HEK293 (cell line): ENCODE results near the gene SPACA4.

Experiments
- CTCF ChIA-PET: fragments of 350-600 bp; formaldehyde crosslinking; extraction: SDS; loops from one replicate; lab custom pipeline; 2021; ENCODE audit warnings: antibody characterized with exemption; lab: Yijun Ruan, JAX
- POLR2A ChIA-PET: fragments of 300-600 bp; formaldehyde crosslinking; extraction: SDS; loops from one replicate; lab custom pipeline; 2020; ENCODE audit warnings: antibody characterized with exemption, inconsistent platforms; lab: Yijun Ruan, JAX
- H3K27ac ChIP-seq: fragments of 200-500 bp; sonication (Bioruptor generic); 2 replicates; pipeline ENCODE4 v1.5.1; 2014; ENCODE audit warnings: low read depth, low read length, control low read depth, inconsistent platforms; ENCODE audit errors: extremely low read depth
- H3K36me3 ChIP-seq, 2 experiments: fragments of 200-500 bp in 1 of 2; sonication (Bioruptor generic) in 1 of 2; 1 replicate in 1 of 2; 2 replicates in 1 of 2; pipeline ENCODE4 v1.5.1; 2014 to 2017; ENCODE audit warnings: inconsistent platforms in 2 of 2, low read length in 2 of 2; ENCODE audit not compliant: control insufficient read depth in 2 of 2, insufficient read depth in 1 of 2
- H3K4me1 ChIP-seq: fragments of 200-500 bp; sonication (Bioruptor generic); 2 replicates; pipeline ENCODE4 v1.5.1; 2014; ENCODE audit warnings: mild to moderate bottlenecking, low read length, inconsistent platforms; ENCODE audit not compliant: control insufficient read depth, insufficient read depth
- H3K4me3 ChIP-seq: 2 replicates; pipeline ENCODE4 v1.5.1; 2011; ENCODE audit warnings: low read depth, mild to moderate bottlenecking, control low read depth, low read length, moderate library complexity
- H3K9me3 ChIP-seq: fragments of 200-500 bp; sonication (Bioruptor generic); 2 replicates; pipeline ENCODE4 v1.5.1; 2014; ENCODE audit warnings: low read depth, low read length, inconsistent platforms; ENCODE audit not compliant: control insufficient read depth, insufficient read depth
- MZF1 ChIP-seq: fragments of 450-650 bp; formaldehyde crosslinking; IDR thresholded peaks from 2 replicates; pipeline ENCODE4 v1.5.1; 2017; ENCODE audit warnings: missing biosample characterization, missing genetic modification characterization, borderline replicate concordance
- OSR2 ChIP-seq: fragments of 450-650 bp; formaldehyde crosslinking; IDR thresholded peaks from 2 replicates; pipeline ENCODE4 v1.5.1; 2016; ENCODE audit warnings: missing biosample characterization, missing genetic modification characterization
- PRDM1 ChIP-seq: fragments of 450-650 bp; formaldehyde crosslinking; IDR thresholded peaks from 2 replicates; pipeline ENCODE4; 2016; ENCODE audit warnings: missing biosample characterization, missing genetic modification characterization
- ZBTB1 ChIP-seq: fragments of 450-650 bp; formaldehyde crosslinking; IDR thresholded peaks from 2 replicates; pipeline ENCODE4 v1.5.1; 2016; ENCODE audit warnings: missing biosample characterization, missing genetic modification characterization
- ZBTB21 ChIP-seq: fragments of 450-650 bp; formaldehyde crosslinking; IDR thresholded peaks from 2 replicates; pipeline ENCODE4 v1.5.1; 2017; ENCODE audit warnings: missing biosample characterization, missing genetic modification characterization
- ZFP37 ChIP-seq: fragments of 450-650 bp; formaldehyde crosslinking; IDR thresholded peaks from 2 replicates; pipeline ENCODE4 v1.5.1; 2016; ENCODE audit warnings: missing biosample characterization, missing genetic modification characterization
- ZNF10 ChIP-seq: fragments of 450-650 bp; formaldehyde crosslinking; IDR thresholded peaks from 2 replicates; pipeline ENCODE4 v1.5.1; 2017; ENCODE audit warnings: missing biosample characterization, missing genetic modification characterization
- ZNF114 ChIP-seq: fragments of 450-650 bp; formaldehyde crosslinking; IDR thresholded peaks from 2 replicates; pipeline ENCODE4 v1.5.0; 2017; ENCODE audit warnings: missing biosample characterization, missing genetic modification characterization
- ZNF248 ChIP-seq: fragments of 450-650 bp; formaldehyde crosslinking; IDR thresholded peaks from 2 replicates; pipeline ENCODE4 v1.5.1; 2017; ENCODE audit warnings: missing biosample characterization, missing genetic modification characterization
- ZNF311 ChIP-seq: fragments of 450-650 bp; formaldehyde crosslinking; IDR thresholded peaks from 2 replicates; pipeline ENCODE4 v1.5.1; 2017; ENCODE audit warnings: missing biosample characterization, missing genetic modification characterization, borderline replicate concordance
- ZNF433 ChIP-seq: fragments of 450-650 bp; formaldehyde crosslinking; IDR thresholded peaks from 2 replicates; pipeline ENCODE4 v1.5.1; 2016; ENCODE audit warnings: missing biosample characterization, missing genetic modification characterization, low read depth
- ZNF600 ChIP-seq: fragments of 450-650 bp; formaldehyde crosslinking; IDR thresholded peaks from 2 replicates; pipeline ENCODE4 v1.5.1; 2016; ENCODE audit warnings: missing biosample characterization, missing genetic modification characterization
- ZNF660 ChIP-seq: fragments of 450-650 bp; IDR thresholded peaks from 2 replicates; pipeline ENCODE4 v1.5.1; 2018; ENCODE audit warnings: missing biosample characterization, mild to moderate bottlenecking, missing genetic modification characterization
- ZNF777 ChIP-seq: fragments of 450-650 bp; formaldehyde crosslinking; IDR thresholded peaks from 2 replicates; pipeline ENCODE4 v1.5.1; 2017; ENCODE audit warnings: missing biosample characterization, missing genetic modification characterization, borderline replicate concordance
- ZNF837 ChIP-seq: fragments of 450-650 bp; formaldehyde crosslinking; IDR thresholded peaks from 2 replicates; pipeline ENCODE4 v1.5.1; 2016; ENCODE audit warnings: missing biosample characterization, missing genetic modification characterization
- TF ChIP-seq, protein P1 (sequence below): fragments of 450-650 bp; formaldehyde crosslinking; IDR thresholded peaks from 2 replicates; pipeline ENCODE4 v1.5.1; 2016; ENCODE audit warnings: missing biosample characterization, missing genetic modification characterization
- TF ChIP-seq, protein P2 (sequence below): fragments of 450-650 bp; formaldehyde crosslinking; IDR thresholded peaks from 2 replicates; pipeline ENCODE4 v1.5.1; 2016; ENCODE audit warnings: missing biosample characterization, missing genetic modification characterization
- TF ChIP-seq, protein P3 (sequence below): fragments of 450-650 bp; formaldehyde crosslinking; IDR thresholded peaks from 2 replicates; pipeline ENCODE4 v1.5.1; 2017; ENCODE audit warnings: missing biosample characterization, mild to moderate bottlenecking, missing genetic modification characterization, moderate library complexity

The SPACA4 gene

DNA sequence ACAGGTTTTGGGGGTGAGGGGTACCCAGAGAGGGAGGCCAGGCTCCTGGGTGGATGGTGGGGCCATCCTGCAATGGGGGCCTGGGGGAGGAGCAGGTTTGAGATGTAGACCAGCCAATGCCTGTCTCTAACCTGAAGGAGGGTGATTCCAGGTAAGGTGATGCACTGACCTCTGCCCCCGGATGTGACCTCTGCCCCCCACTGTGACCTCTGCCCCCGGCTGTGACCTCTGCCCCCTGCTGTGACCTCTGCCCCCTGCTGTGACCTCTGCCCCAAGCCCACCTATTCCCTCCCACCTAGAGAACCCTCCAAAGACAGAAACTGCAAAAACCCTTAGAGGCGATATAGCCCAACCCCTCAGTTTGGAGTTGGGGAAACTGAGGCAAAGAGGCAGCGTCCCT is 10.3 kb upstream of the SPACA4 start (continued):
- TF ChIP-seq, protein P1, sequence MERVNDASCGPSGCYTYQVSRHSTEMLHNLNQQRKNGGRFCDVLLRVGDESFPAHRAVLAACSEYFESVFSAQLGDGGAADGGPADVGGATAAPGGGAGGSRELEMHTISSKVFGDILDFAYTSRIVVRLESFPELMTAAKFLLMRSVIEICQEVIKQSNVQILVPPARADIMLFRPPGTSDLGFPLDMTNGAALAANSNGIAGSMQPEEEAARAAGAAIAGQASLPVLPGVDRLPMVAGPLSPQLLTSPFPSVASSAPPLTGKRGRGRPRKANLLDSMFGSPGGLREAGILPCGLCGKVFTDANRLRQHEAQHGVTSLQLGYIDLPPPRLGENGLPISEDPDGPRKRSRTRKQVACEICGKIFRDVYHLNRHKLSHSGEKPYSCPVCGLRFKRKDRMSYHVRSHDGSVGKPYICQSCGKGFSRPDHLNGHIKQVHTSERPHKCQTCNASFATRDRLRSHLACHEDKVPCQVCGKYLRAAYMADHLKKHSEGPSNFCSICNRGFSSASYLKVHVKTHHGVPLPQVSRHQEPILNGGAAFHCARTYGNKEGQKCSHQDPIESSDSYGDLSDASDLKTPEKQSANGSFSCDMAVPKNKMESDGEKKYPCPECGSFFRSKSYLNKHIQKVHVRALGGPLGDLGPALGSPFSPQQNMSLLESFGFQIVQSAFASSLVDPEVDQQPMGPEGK (tag by site-specific recombination): 0 out of 2 replicates have a peak, but pooled peaks have one; percentile 27
- TF ChIP-seq ZBTB21 (no peak), ZNF248 (tag by site-specific recombination) (no peak)
- TF ChIP-seq, all 188 proteins: peak for 3

DNA sequence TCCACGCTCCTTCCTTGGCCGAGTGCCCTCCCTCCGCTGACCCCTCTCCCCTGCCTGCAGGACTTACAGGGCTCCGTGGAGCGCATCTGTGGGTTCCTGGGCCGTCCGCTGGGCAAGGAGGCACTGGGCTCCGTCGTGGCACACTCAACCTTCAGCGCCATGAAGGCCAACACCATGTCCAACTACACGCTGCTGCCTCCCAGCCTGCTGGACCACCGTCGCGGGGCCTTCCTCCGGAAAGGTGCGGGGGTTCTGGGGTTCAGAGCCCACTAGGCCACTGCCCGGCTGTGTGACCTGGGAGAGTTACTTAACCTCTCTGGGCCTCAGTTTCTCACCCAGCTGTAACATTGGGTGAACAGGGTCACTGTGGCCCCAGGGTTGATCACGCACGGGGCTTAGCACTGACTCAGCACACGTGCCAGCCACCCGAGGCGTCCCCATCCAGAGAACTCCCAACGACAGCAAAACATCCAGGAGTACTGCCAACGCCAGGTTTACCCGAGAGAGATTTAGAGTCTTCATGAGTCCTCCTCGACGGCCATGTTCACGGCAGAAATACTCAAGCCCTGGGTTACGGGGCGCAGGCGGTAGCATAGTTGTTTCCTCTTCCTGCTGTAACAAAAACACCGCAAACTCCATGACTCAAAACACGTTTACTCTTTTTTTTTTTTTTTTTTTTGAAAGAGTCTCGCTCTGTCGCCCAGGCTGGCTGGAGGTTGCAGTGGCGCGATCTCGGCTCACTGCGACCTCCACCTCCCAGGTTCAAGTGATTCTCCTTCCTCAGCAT is 9.7 kb upstream of the SPACA4 start:
- H3K4me3 ChIP-seq: no peak overlapping the region
- H3K36me3 ChIP-seq: no peaks in the 10 kb centered on the region
- TF ChIP-seq ZNF311 (no peak), ZNF777 (tag by site-specific recombination) (no peak), ZFP37 (no peak), ZNF10 (tag by site-specific recombination) (no peak), ZNF114 (no peak), ZBTB1 (tag by site-specific recombination) (no peak), ZNF600 (tag by site-specific recombination) (no peak), OSR2 (tag by site-specific recombination) (no peak), ZNF837 (tag by site-specific recombination) (no peak), MZF1 (tag by site-specific recombination) (no peak)
- TF ChIP-seq, protein P2, sequence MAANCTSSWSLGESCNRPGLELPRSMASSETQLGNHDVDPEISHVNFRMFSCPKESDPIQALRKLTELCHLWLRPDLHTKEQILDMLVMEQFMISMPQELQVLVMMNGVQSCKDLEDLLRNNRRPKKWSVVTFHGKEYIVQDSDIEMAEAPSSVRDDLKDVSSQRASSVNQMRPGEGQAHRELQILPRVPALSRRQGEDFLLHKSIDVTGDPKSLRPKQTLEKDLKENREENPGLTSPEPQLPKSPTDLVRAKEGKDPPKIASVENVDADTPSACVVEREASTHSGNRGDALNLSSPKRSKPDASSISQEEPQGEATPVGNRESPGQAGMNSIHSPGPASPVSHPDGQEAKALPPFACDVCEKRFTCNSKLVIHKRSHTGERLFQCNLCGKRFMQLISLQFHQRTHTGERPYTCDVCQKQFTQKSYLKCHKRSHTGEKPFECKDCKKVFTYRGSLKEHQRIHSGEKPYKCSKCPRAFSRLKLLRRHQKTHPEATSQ (tag by site-specific recombination): no peak
- ChIA-PET POLR2A (no interaction called here), CTCF (interaction anchor here (1.2 to 2.0 kb wide), 2 partner anchors 11 to 20 kb away, joined by 3 to 6 read pairs; no protein-coding TSS in a partner anchor)
- H3K27ac ChIP-seq: no peak overlapping the region
- no peaks in the 10 kb centered on the region for H3K4me1 ChIP-seq
- no peaks in the 10 kb centered on the region for H3K9me3 ChIP-seq

DNA sequence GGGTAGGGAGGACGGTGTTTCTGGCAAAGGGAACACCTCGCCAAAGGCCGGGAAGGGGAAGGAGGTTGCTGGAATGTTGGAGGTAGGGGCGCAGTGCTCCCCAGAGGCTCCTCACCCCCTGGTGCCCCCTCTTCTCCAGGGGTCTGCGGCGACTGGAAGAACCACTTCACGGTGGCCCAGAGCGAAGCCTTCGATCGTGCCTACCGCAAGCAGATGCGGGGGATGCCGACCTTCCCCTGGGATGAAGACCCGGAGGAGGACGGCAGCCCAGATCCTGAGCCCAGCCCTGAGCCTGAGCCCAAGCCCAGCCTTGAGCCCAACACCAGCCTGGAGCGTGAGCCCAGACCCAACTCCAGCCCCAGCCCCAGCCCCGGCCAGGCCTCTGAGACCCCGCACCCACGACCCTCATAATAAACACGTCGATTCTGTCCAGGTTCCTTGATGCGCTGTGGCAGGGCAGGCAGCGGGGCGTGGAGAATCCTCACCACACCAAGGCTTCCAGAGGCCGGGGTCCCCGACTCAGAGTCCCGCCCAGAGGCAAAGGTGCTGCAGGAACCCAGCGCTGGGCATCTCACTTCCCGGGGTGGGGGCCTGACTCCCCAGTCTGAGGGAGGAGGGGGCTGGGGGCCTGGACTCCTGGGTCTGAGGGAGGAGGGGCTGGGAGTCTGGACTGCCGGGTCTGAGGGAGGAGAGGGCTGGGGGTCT is 7.4 kb upstream of the SPACA4 start:
- TF ChIP-seq ZNF660 (tag by site-specific recombination) (no peak), ZNF433 (tag by site-specific recombination) (no peak), PRDM1 (no peak)
- TF ChIP-seq, protein P3, sequence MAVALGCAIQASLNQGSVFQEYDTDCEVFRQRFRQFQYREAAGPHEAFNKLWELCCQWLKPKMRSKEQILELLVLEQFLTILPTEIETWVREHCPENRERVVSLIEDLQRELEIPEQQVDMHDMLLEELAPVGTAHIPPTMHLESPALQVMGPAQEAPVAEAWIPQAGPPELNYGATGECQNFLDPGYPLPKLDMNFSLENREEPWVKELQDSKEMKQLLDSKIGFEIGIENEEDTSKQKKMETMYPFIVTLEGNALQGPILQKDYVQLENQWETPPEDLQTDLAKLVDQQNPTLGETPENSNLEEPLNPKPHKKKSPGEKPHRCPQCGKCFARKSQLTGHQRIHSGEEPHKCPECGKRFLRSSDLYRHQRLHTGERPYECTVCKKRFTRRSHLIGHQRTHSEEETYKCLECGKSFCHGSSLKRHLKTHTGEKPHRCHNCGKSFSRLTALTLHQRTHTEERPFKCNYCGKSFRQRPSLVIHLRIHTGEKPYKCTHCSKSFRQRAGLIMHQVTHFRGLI (tag by site-specific recombination): peak; percentile 63; the same call in 1 of the 2 replicates
- H3K27ac ChIP-seq: no peak overlapping the region
- CTCF ChIA-PET: interaction anchor here (0.6 to 1.7 kb wide), 3 partner anchors 10 to 92 kb away, joined by 3 to 6 read pairs (median 3); no protein-coding TSS in a partner anchor
- POLR2A ChIA-PET: no interaction called here
- H3K4me3 ChIP-seq: no peak overlapping the region
- H3K9me3 ChIP-seq: no peaks in the 10 kb centered on the region
- H3K4me1 ChIP-seq: no peaks in the 10 kb centered on the region
- H3K36me3 ChIP-seq: no peaks in the 10 kb centered on the region
